Measurements from ENCODE around the gene KCNA2.
A peak's percentile ranks its signal among the peaks of the same experiment; 100 is the strongest.

KCNA2 gene

DNA sequence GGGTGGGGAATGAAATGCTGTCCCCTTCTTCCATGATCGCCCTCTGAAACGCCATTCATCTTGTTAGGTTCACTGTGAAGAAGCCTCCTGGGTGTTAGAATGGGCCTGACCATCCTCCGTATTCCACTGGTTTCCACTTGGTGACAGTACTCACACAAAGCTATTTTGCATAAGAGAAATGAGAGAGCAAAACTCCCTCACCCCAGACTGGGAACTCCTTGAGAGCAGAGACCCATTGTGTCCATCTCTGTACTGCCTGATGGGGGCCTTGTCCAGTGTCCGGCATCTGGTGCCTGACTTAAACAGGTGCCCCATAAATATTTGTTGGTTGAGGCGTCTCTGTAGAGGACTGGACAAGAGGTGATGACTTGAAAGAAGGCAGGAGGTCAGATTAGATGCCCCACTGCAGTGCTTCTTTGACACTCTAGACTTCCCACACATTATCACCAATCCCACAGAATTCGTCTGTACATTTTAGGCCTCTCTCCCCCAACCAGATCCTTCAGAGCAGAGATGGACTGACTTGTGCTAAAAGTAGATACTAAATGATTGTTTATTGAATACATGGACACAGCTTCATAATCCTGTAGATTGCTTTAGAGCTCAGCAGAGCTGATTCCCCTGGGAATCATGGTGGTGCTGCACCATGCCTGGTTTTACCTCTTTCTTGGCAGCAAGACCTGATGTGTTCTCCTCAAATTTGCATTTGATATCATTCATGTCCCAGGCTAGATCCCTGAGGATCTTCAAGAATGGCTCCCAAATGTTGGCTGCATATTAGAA lies 22.4 kb upstream of the KCNA2 start:
- no peak overlapping the region for H3K4me3 ChIP-seq (ENCODE audit: low read depth, low read length)
- TF ChIP-seq, protein P1, sequence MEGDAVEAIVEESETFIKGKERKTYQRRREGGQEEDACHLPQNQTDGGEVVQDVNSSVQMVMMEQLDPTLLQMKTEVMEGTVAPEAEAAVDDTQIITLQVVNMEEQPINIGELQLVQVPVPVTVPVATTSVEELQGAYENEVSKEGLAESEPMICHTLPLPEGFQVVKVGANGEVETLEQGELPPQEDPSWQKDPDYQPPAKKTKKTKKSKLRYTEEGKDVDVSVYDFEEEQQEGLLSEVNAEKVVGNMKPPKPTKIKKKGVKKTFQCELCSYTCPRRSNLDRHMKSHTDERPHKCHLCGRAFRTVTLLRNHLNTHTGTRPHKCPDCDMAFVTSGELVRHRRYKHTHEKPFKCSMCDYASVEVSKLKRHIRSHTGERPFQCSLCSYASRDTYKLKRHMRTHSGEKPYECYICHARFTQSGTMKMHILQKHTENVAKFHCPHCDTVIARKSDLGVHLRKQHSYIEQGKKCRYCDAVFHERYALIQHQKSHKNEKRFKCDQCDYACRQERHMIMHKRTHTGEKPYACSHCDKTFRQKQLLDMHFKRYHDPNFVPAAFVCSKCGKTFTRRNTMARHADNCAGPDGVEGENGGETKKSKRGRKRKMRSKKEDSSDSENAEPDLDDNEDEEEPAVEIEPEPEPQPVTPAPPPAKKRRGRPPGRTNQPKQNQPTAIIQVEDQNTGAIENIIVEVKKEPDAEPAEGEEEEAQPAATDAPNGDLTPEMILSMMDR (IDR thresholded peaks at IDR 0.05; ENCODE audit: borderline replicate concordance, insufficient read depth, low read depth, low read length): no peak

DNA sequence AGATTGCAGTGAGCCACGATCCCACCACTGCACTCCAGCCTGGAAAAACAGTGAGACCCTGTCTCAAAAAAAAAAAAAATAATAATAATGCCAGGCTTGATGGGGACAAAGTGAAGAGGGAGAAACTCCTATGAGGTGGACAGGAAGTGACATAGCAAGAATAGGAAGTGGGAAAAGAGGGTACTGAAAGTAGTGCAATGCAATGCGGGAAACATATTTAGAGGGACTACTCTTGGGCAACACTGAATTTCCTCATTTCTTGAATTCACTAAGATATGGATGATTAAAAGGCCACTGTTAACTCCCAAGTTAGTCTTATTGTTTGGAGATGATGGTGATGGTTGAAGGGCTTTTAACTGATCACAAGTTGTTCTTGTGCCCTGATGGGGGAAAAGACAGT lies 21.6 kb upstream of the KCNA2 start:
- no peak overlapping the region for H3K4me3 ChIP-seq (ENCODE audit: low read depth, low read length)
- TF ChIP-seq, protein P1 (IDR thresholded peaks at IDR 0.05; ENCODE audit: borderline replicate concordance, insufficient read depth, low read depth, low read length): no peak

DNA sequence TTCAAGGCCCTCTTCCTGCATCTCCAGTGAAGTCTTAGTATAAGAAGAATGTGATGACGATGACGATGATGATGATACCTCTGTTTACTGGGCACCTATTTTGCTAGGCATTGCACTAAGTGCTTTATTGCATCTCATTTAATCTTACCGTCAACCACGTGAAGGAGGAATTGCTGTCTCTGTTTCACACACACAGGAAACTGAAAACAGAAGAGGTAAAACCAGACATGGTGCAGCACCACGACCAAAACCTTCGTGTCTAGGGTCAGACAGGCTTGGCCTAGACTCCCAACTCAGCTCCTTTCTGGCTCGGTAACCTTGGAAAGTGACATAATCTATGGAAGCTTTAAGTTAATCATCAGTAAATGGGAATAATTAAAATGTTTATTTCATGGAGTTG lies 20.7 kb upstream of the KCNA2 start:
- TF ChIP-seq, protein P1 (IDR thresholded peaks at IDR 0.05; ENCODE audit: borderline replicate concordance, insufficient read depth, low read depth, low read length): no peak
- no peak overlapping the region for H3K4me3 ChIP-seq (ENCODE audit: low read depth, low read length)

DNA sequence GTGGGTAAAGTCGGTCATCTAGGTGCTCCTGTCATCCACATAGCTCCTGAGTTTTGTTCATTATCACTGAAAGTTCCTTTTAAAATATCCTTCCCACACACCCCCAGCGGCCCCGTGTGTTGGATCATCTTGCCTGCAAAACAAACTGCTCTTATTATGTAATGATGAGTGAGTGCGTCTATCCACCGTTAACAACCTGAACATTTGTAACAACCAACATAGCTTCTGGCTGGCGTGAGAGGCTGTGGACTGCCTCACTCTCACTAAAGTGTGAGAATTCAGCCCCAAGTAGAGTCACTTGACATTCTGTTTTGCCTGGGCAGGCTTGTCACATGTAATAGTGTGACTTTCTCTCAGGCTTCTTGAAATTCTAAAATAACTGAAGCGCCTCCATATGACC lies 14.5 kb upstream of the KCNA2 start:
- TF ChIP-seq, protein P1 (IDR thresholded peaks at IDR 0.05; ENCODE audit: borderline replicate concordance, insufficient read depth, low read depth, low read length): no peak
- H3K4me3 ChIP-seq (ENCODE audit: low read depth, low read length): no peak overlapping the region

DNA sequence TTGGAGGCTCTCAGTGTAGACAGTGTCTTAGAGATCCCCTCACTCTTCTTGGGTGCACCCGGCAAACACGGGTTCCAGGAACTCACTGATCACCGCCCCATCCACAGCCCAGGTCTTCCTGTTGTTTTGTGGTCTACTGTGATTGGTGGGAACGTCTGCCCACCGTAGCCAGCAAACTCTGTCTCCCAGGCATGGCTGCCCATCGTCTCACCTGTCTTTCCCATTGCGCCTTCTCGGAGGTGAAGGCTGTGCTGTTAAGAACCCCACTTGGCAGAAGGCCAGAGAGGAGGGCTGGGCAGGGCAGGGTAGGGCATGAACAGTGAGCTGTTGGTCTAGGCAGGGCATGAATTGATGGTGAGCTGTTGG lies 14.1 kb upstream of the KCNA2 start:
- TF ChIP-seq, protein P1 (IDR thresholded peaks at IDR 0.05; ENCODE audit: borderline replicate concordance, insufficient read depth, low read depth, low read length): no peak
- H3K4me3 ChIP-seq (ENCODE audit: low read depth, low read length): no peak overlapping the region

- peak overlapping the region; percentile 56 for H3K4me3 ChIP-seq (ENCODE audit: low read depth, low read length)
- TF ChIP-seq, protein P1 (IDR thresholded peaks at IDR 0.05; ENCODE audit: borderline replicate concordance, insufficient read depth, low read depth, low read length): peak; percentile 91
These were observed 13.5 kb upstream of the KCNA2 start for GRCh38 chr1:110619412-110620249.
